PFSK-1 (cell line): ENCODE measurements around the gene AUTS2.

ENCODE experiments used
- FOXP2 ChIP-seq: optimal IDR thresholded peaks from 2 replicates; pipeline ENCODE3; 2011; ENCODE audit warnings: borderline replicate concordance, control low read depth, inconsistent platforms; ENCODE audit not compliant: insufficient read depth; ENCODE audit errors: extremely low read length, extremely low read depth
- POLR2AphosphoS5 ChIP-seq: IDR thresholded peaks from 2 replicates; pipeline ENCODE4 v1.6.1; 2012; ENCODE audit warnings: low read depth, mild to moderate bottlenecking, control low read depth, low read length, moderate library complexity
- REST ChIP-seq, 2 experiments: IDR thresholded peaks; 2 replicates each; pipeline versions ENCODE4 v1.6.1 to v1.8.0; 2011 to 2012; ENCODE audit warnings: low read depth in 2 of 2, low read length in 2 of 2, control low read depth in 1 of 2, inconsistent platforms in 1 of 2, mild to moderate bottlenecking in 1 of 2, moderate library complexity in 1 of 2; ENCODE audit not compliant: insufficient read depth in 1 of 2
- SIN3A ChIP-seq: IDR thresholded peaks from 2 replicates; pipeline ENCODE4 v1.6.1; 2012; ENCODE audit warnings: mild to moderate bottlenecking, low read length, moderate library complexity, borderline replicate concordance; ENCODE audit not compliant: insufficient read depth
- TAF1 ChIP-seq: IDR thresholded peaks from 2 replicates; pipeline ENCODE4 v1.6.1; 2012; ENCODE audit warnings: low read length, control low read depth, borderline replicate concordance; ENCODE audit not compliant: insufficient read depth

GRCh38 chr7:69935107-69935506, 336.8 kb downstream of the AUTS2 start:
- TF ChIP-seq REST (IDR thresholded peaks at IDR 0.05; ENCODE audit: insufficient read depth in 1 of 2, low read depth in 2 of 2, low read length in 2 of 2) (no peak), SIN3A (no peak), POLR2AphosphoS5 (no peak), TAF1 (no peak), FOXP2 (no peak)
